SK-N-SH treated with all-trans-retinoic acid at 6 μM for 48 hours (cell line): Measurements from ENCODE around the gene ECHS1.

Experiments used
- ARNTL ChIP-seq: fragments of 450-650 bp; formaldehyde crosslinking; IDR thresholded peaks from 2 replicates; pipeline ENCODE4 v1.5.0; 2020; ENCODE audit warnings: low read depth, mild to moderate bottlenecking, moderate library complexity, borderline replicate concordance
- CSDC2 ChIP-seq: fragments of 250-450 bp; sonication (Bioruptor Pico); IDR thresholded peaks from 2 replicates; pipeline ENCODE4 v1.5.0; 2020; ENCODE audit warnings: mild to moderate bottlenecking, moderate library complexity
- ISL1 ChIP-seq: fragments of 250-450 bp; sonication (Bioruptor Pico); IDR thresholded peaks from 2 replicates; pipeline ENCODE4 v2.1.2; 2022; ENCODE audit warnings: mild to moderate bottlenecking, moderate library complexity
- OSR1 ChIP-seq: fragments of 250-450 bp; sonication (Bioruptor Pico); IDR thresholded peaks from 2 replicates; pipeline ENCODE4 v1.8.0; 2022; ENCODE audit warnings: moderate library complexity, mild to moderate bottlenecking, inconsistent platforms
- SNAI2 ChIP-seq: fragments of 250-450 bp; sonication (Bioruptor Pico); IDR thresholded peaks from 2 replicates; pipeline ENCODE4 v1.5.0; 2020; ENCODE audit warnings: mild to moderate bottlenecking, moderate library complexity
- TCF4 ChIP-seq: fragments of 250-450 bp; sonication (Bioruptor Pico); IDR thresholded peaks from 2 replicates; pipeline ENCODE4 v1.8.0; 2021; ENCODE audit warnings: mild to moderate bottlenecking, moderate library complexity, borderline replicate concordance
- ZFP30 ChIP-seq: fragments of 450-650 bp; formaldehyde crosslinking; IDR thresholded peaks from 2 replicates; pipeline ENCODE4 v1.5.0; 2022; ENCODE audit warnings: mild to moderate bottlenecking, moderate library complexity
- ZNF8 ChIP-seq: fragments of 450-650 bp; formaldehyde crosslinking; IDR thresholded peaks from 2 replicates; pipeline ENCODE4 v1.5.0; 2020; ENCODE audit warnings: mild to moderate bottlenecking, moderate library complexity
- TF ChIP-seq, protein P1 (sequence below): fragments of 250-450 bp; sonication (Bioruptor Pico); IDR thresholded peaks from 2 replicates; pipeline ENCODE4 v1.5.1; 2021; ENCODE audit warnings: mild to moderate bottlenecking, moderate library complexity
- TF ChIP-seq, protein P2 (sequence below): fragments of 250-450 bp; sonication (Bioruptor Pico); IDR thresholded peaks from 2 replicates; pipeline ENCODE4 v1.5.1; 2020; ENCODE audit warnings: low read depth, mild to moderate bottlenecking, moderate library complexity
- TF ChIP-seq, protein P3 (sequence below): fragments of 250-450 bp; sonication (Bioruptor Pico); IDR thresholded peaks from 2 replicates; pipeline ENCODE4 v1.8.0; 2020; ENCODE audit warnings: mild to moderate bottlenecking, moderate library complexity, borderline replicate concordance

DNA sequence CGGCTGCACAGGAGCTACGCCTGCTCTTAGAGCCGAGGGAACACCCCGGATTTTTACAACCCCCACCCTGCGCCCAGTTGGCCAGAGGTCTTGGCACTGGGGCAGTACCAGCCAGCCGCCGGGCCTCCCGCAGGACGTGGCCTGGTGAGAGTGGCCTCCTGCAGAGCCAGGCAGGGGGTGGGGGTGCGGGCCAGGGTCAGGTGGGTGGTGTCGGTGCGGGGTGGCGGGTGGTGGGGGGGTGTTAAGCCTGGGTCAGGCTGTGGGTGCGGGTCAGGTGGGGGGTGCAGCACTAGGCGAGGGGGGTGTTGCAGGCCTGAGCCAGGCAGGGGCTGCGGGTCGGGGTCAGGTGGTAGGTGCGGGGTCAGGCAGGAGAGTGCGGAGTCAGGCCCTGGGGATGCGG is 647 bp downstream of the ECHS1 start:
- TF ChIP-seq, protein P1, sequence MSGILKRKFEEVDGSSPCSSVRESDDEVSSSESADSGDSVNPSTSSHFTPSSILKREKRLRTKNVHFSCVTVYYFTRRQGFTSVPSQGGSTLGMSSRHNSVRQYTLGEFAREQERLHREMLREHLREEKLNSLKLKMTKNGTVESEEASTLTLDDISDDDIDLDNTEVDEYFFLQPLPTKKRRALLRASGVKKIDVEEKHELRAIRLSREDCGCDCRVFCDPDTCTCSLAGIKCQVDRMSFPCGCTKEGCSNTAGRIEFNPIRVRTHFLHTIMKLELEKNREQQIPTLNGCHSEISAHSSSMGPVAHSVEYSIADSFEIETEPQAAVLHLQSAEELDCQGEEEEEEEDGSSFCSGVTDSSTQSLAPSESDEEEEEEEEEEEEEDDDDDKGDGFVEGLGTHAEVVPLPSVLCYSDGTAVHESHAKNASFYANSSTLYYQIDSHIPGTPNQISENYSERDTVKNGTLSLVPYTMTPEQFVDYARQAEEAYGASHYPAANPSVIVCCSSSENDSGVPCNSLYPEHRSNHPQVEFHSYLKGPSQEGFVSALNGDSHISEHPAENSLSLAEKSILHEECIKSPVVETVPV (CRISPR knock-in tag), result no peak
- no peak for TF ChIP-seq CSDC2
- TF ChIP-seq ZNF8 (CRISPR knock-in tag), result no peak
- TF ChIP-seq, protein P2, sequence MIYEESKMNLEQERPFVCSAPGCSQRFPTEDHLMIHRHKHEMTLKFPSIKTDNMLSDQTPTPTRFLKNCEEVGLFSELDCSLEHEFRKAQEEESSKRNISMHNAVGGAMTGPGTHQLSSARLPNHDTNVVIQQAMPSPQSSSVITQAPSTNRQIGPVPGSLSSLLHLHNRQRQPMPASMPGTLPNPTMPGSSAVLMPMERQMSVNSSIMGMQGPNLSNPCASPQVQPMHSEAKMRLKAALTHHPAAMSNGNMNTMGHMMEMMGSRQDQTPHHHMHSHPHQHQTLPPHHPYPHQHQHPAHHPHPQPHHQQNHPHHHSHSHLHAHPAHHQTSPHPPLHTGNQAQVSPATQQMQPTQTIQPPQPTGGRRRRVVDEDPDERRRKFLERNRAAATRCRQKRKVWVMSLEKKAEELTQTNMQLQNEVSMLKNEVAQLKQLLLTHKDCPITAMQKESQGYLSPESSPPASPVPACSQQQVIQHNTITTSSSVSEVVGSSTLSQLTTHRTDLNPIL (CRISPR knock-in tag), result no peak
- TF ChIP-seq, protein P3, sequence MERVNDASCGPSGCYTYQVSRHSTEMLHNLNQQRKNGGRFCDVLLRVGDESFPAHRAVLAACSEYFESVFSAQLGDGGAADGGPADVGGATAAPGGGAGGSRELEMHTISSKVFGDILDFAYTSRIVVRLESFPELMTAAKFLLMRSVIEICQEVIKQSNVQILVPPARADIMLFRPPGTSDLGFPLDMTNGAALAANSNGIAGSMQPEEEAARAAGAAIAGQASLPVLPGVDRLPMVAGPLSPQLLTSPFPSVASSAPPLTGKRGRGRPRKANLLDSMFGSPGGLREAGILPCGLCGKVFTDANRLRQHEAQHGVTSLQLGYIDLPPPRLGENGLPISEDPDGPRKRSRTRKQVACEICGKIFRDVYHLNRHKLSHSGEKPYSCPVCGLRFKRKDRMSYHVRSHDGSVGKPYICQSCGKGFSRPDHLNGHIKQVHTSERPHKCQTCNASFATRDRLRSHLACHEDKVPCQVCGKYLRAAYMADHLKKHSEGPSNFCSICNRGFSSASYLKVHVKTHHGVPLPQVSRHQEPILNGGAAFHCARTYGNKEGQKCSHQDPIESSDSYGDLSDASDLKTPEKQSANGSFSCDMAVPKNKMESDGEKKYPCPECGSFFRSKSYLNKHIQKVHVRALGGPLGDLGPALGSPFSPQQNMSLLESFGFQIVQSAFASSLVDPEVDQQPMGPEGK, result no peak
- no peak for TF ChIP-seq OSR1
- no peak for TF ChIP-seq ISL1 (CRISPR knock-in tag)
- no peak for TF ChIP-seq TCF4 (CRISPR knock-in tag)
- no peak for TF ChIP-seq SNAI2
- no peak for TF ChIP-seq ARNTL (CRISPR knock-in tag)
- TF ChIP-seq ZFP30 (CRISPR knock-in tag), result no peak
